ENCODE measurements around the gene FXYD4. TPM values are rescaled to one million over a fixed set of nuclear protein-coding genes. Genes with fewer than 3 reads are reported as not detected.

The FXYD4 gene
- total RNA-seq: not detected in 2 replicates

GRCh38 chr10:43371418-43371817, at the start of gene FXYD4:
TSS of gene FXYD4 (plus strand) at chr10:43371636. CDS start at chr10:43373747, 2,111 bp downstream.

GRCh38 chr10:43408710-43409384, 37.4 kb downstream of the FXYD4 start, which contains the start of gene HNRNPF:
TSS of gene HNRNPF (minus strand) at chr10:43409186. CDS start at chr10:43387884, 21,302 bp downstream.

Other genes with a start within 250 kb of the FXYD4 start
- gene CSGALNACT2, start 233.2 kb upstream of the FXYD4 start, total RNA-seq: 31.4 and 41.6 TPM in 2 replicates
- gene RASGEF1A, start 104.6 kb upstream of the FXYD4 start, total RNA-seq: 1.3 and 3.0 TPM in 2 replicates
- gene HNRNPF, start 37.5 kb downstream of the FXYD4 start, total RNA-seq: 240 and 367 TPM in 2 replicates
- gene ZNF487, start 65.5 kb downstream of the FXYD4 start, total RNA-seq: 5.2 and 5.5 TPM in 2 replicates
- gene ZNF239, start 203.0 kb downstream of the FXYD4 start, total RNA-seq: 8.9 and 9.8 TPM in 2 replicates
- 3.0 and 3.9 TPM in 2 replicates for gene ZNF485, start 234.8 kb downstream of the FXYD4 start, total RNA-seq